ENCODE results near the gene BRSK1.

DNA sequence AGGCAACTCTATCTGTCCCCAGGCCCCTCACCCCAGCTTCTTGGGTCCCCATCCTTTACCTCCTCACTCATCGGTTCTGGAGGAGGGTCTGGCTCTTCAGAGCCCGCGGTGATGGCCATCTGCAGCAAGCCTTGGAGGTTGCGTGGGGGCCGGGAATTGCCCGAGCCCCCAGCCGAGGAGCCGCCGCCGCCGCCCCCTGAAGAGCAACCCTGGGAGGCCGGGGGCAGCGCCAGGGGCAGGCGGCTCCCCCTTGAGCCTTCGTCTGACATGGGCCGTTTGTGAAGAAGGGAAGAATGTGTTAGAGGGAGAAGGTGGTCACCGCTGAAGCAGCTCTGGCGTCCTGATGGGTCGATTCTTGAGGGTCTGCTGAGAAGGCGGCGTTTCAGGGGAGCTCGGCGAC lies 4.5 kb upstream of the BRSK1 start:
- TF ChIP-seq, protein P1, sequence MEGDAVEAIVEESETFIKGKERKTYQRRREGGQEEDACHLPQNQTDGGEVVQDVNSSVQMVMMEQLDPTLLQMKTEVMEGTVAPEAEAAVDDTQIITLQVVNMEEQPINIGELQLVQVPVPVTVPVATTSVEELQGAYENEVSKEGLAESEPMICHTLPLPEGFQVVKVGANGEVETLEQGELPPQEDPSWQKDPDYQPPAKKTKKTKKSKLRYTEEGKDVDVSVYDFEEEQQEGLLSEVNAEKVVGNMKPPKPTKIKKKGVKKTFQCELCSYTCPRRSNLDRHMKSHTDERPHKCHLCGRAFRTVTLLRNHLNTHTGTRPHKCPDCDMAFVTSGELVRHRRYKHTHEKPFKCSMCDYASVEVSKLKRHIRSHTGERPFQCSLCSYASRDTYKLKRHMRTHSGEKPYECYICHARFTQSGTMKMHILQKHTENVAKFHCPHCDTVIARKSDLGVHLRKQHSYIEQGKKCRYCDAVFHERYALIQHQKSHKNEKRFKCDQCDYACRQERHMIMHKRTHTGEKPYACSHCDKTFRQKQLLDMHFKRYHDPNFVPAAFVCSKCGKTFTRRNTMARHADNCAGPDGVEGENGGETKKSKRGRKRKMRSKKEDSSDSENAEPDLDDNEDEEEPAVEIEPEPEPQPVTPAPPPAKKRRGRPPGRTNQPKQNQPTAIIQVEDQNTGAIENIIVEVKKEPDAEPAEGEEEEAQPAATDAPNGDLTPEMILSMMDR (IDR thresholded peaks at IDR 0.05): no peak
- TF ChIP-seq POLR2AphosphoS5 (IDR thresholded peaks at IDR 0.05; ENCODE audit: insufficient read depth in 1 of 2, low read depth in 1 of 2) (no peak), POLR2A (IDR thresholded peaks at IDR 0.05) (no peak)

Measured in vagina (tissue), 2 donors.